AG09319 (cell line): ENCODE results near the gene TFEB.

Source experiments
- DNase-seq: peaks from one replicate; pipeline ENCODE4 v3.0.0-alpha.2; 2010; ENCODE audit warnings: low read depth; ENCODE audit errors: extremely low read depth
- CTCF ChIP-seq: IDR thresholded peaks from 2 replicates; pipeline ENCODE4 v1.5.1; 2011; ENCODE audit warnings: low read depth, mild to moderate bottlenecking, inconsistent platforms, low read length, moderate library complexity

Gene TFEB

DNA sequence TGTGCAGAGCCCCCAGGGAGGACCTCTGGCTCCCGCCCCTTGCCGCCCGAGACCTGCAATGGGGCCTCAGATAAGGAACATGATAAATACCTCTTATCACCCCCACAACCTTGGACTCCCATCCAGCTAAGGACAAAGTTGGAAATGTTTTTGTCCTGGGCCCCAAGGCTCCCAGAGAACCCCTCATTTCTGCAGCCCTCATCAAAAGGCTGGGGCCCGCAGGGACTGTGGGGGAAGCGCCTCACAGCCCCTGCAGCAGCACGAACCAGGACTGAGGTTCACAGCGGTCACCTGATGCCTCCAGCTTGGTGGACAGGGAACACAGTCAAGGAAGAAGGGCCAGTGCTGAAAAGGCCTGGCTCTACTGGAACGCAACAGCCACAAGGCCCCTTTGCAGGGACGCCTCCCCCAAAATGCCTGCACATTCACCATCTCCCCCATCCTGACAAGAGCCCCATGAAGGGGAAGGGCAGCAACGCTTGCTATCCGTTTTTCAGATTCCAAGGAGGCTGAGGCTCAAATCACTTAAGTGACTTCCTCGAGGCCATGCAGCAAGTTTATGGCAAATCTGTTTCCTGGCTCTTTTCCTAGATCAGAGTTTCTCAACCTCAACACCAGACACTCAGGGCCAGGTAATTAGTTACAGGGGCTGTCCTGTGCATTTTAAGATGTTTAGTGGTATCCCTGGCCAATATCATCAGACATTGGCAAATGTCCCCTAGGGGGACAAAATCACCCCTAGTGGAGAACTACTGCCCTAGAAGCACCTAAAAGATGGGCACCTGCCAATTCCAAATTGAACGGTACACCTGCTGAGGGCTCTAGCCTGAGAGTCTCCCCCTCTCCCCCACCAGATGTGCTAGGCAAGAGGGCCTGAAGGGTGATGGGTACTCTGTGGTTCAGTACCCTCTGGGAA, 10.6 kb downstream of the TFEB start:
- DNase-seq, result no peak
- TF ChIP-seq CTCF, result no peak

DNA sequence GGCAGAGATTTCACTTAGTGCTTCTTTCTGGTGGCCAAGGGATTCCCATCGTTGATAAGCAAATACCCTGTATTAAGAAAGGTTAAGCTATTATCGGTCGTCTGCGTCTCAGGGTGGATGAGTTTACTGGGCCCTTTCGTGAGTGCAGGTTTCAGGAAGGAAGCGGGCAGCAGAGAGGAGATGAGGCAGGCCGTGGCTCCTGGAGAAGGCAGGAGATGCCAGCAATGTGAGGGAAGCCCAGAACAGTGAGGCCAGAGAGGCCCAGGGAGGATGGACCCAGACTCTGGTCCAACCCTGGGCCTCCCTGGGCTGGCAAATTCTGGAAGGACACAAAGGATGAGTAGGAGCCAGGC, 11.2 kb downstream of the TFEB start:
- TF ChIP-seq CTCF, result no peak
- DNase-seq, result no peak

GRCh38 chr6:41723530-41724227, 11.7 kb downstream of the TFEB start:
- TF ChIP-seq CTCF, result no peak
- peak; percentile 50 for DNase-seq

GRCh38 chr6:41722969-41723529, 12.4 kb downstream of the TFEB start:
- TF ChIP-seq CTCF, result no peak
- DNase-seq, result no peak

DNA sequence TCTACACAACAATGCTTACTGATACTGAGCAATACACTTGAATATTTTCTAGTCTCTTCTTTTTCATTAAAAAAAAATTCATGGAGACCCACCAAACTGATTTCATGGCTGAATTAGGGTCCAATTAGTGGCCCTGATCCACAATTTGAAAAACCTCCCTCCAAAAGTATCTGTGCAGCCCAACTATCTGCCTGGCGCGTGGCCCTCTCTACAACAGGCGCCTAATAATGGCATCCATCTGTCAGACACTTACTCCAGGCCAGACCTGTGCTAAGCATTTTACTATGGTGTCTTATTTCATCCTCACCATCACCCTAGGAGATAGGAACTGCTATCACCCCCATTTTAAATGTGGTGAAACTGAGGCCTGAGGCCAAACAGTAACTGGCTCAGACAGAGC, 14.0 kb downstream of the TFEB start:
- TF ChIP-seq CTCF, result no peak

GRCh38 chr6:41720783-41721182, 14.6 kb downstream of the TFEB start:
- TF ChIP-seq CTCF, result no peak
- DNase-seq, result no peak

More for the DNA sequence above, 14.0 kb downstream of the TFEB start:
- DNase-seq, result no peak

DNA sequence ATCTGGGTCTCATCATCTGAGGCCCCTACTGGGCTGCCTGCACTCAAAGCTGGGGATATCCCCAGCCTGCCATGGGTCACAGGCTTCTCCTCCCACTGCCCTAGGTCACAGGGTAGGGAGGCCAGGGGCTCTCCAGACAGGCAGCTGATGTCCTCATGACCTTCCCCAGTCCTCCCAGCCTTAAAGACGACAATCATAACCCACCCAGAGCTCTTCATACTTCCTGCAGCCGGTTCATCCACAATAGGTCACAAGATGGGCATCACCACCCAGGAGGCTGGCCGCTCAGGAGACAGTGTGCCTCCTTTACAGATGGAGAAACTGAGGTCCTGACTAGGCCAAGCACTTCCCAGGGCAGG, 15.2 kb downstream of the TFEB start:
- TF ChIP-seq CTCF, result no peak
- no peak for DNase-seq
